ENCODE results near the gene NEURL1. TPM values are rescaled to one million over a fixed set of nuclear protein-coding genes. Genes with fewer than 3 reads are reported as not detected.

The NEURL1 gene
- polyA plus RNA-seq, 3 donors: 3.0 to 17.2 (median 3.3) TPM

- Mint-ChIP-seq H3K27me3 (ENCODE audit: low read depth in 3 of 3) (peaks cover 49 to 56% (median 51%) of the 10 kb centered on the region in 3 donors), H3K36me3 (peaks cover 3 to 4% of the 10 kb centered on the region in 2 donors), H3K4me1 (peaks cover 10% of the 10 kb centered on the region), H3K27ac (peak overlapping the region in 1 of 7 donors; percentile 16), H3K4me3 (peak overlapping the region in 1 of 2 donors; percentile 88), H3K9me3 (peaks cover 0 to 6% (median 5%) of the 10 kb centered on the region in 7 donors)
- no peak overlapping the region for H3K27ac ChIP-seq (ENCODE audit: low read depth in 1 of 2, low read length in 2 of 2)
- no peaks in the 10 kb centered on the region for H3K79me2 ChIP-seq (ENCODE audit: insufficient read depth, low read length)
- peaks cover 6 to 15% of the 10 kb centered on the region in 2 donors for H3K4me1 ChIP-seq (ENCODE audit: control insufficient read depth in 1 of 2, insufficient read depth in 2 of 2, low read length in 2 of 2)
- no peak overlapping the region for H3K9ac ChIP-seq (ENCODE audit: insufficient read depth, low read length, poor library complexity, severe bottlenecking)
- H2AFZ ChIP-seq (ENCODE audit: insufficient read depth, low read depth, low read length, poor library complexity, severe bottlenecking): no peak overlapping the region
- TF ChIP-seq CTCF (IDR thresholded peaks at IDR 0.05): no peak
- peaks cover 0 to 14% of the 10 kb centered on the region in 2 donors for H3K9me3 ChIP-seq (replicated peaks in 1 of 2; ENCODE audit: control insufficient read depth in 1 of 2, insufficient read depth in 1 of 2, low read length in 2 of 2)
- H3K36me3 ChIP-seq (replicated peaks in 1 of 2; ENCODE audit: control insufficient read depth in 1 of 2, insufficient read depth in 2 of 2, low read length in 2 of 2): no peaks in the 10 kb centered on the region
- 98% methylated on average over 6 of the region's 7 CpGs for WGBS (ENCODE audit: insufficient coverage)
- intact Hi-C loops (cut with micrococcal nuclease): no loop called here
- H3K4me2 ChIP-seq (replicated peaks; ENCODE audit: extremely low read depth, low read length, poor library complexity, severe bottlenecking): no peak overlapping the region
- no peak overlapping the region for H3K4me3 ChIP-seq (replicated peaks in 1 of 3; ENCODE audit: low read depth in 2 of 3, low read length in 3 of 3)
- no peaks in the 10 kb centered on the region for H4K20me1 ChIP-seq (ENCODE audit: insufficient read depth, low read length)
- DNase-seq: no peak
- H3K27me3 ChIP-seq (ENCODE audit: control insufficient read depth in 2 of 2, insufficient read depth in 2 of 2, low read length in 2 of 2): peaks cover 39 to 50% of the 10 kb centered on the region in 2 donors
These were observed 1.7 kb upstream of the NEURL1 start for GRCh38 chr10:103491729-103492364.

DNA sequence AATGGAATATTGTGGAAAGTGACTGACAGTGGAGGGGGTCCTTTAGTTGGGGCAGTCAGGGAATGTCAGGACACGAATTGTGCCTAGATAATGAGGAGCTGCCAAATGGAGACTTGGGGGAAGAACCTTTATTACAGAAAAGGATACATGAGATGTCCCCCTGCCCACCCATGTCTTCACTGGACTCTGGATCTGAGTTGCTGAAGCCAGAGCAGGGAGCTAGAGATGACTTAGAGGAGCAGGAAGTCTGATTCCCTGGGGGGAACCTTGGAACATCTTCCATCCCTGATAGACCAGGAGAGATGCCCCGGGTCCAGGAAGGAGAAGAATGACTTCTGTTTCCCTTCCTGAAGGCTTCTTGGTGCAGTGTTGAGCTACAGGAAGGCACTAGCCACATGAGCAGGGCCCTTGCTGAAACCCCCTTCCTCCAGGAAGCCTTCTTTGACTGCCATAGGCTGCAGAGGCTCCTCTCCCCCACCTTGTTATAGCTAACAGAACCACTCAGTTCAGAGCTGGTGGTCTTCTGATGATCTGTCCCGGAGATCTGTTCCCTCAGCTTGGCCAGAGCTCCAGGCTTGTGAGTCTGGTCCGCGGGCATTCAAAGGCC lies 747 bp upstream of the NEURL1 start:
- Histone ChIP-seq H3K4me2 (replicated peaks; ENCODE audit: extremely low read depth, low read length, poor library complexity, severe bottlenecking) (peak overlapping the region; percentile 67), H3K4me3 (replicated peaks in 1 of 3; ENCODE audit: low read depth in 2 of 3, low read length in 3 of 3) (no peak overlapping the region)

More for the DNA sequence above, 747 bp upstream of the NEURL1 start:
- Histone ChIP-seq H4K20me1 (ENCODE audit: insufficient read depth, low read length) (no peaks in the 10 kb centered on the region), H3K36me3 (replicated peaks in 1 of 2; ENCODE audit: control insufficient read depth in 1 of 2, insufficient read depth in 2 of 2, low read length in 2 of 2) (no peaks in the 10 kb centered on the region), H3K79me2 (ENCODE audit: insufficient read depth, low read length) (no peaks in the 10 kb centered on the region), H3K4me1 (ENCODE audit: control insufficient read depth in 1 of 2, insufficient read depth in 2 of 2, low read length in 2 of 2) (peaks cover 6 to 15% of the 10 kb centered on the region in 2 donors), H3K9me3 (replicated peaks in 1 of 2; ENCODE audit: control insufficient read depth in 1 of 2, insufficient read depth in 1 of 2, low read length in 2 of 2) (peaks cover 0 to 14% of the 10 kb centered on the region in 2 donors), H2AFZ (ENCODE audit: insufficient read depth, low read depth, low read length, poor library complexity, severe bottlenecking) (no peak overlapping the region), H3K27me3 (ENCODE audit: control insufficient read depth in 2 of 2, insufficient read depth in 2 of 2, low read length in 2 of 2) (peaks cover 39 to 59% of the 10 kb centered on the region in 2 donors), H3K27ac (ENCODE audit: low read depth in 1 of 2, low read length in 2 of 2) (no peak overlapping the region), H3K9ac (ENCODE audit: insufficient read depth, low read length, poor library complexity, severe bottlenecking) (no peak overlapping the region)
- H3K27ac Mint-ChIP-seq: peak overlapping the region in 1 of 7 donors; percentile 33
- no peak for DNase-seq
- peaks cover 0 to 7% (median 5%) of the 10 kb centered on the region in 7 donors for H3K9me3 Mint-ChIP-seq
- peaks cover 10% of the 10 kb centered on the region for H3K4me1 Mint-ChIP-seq
- 91% methylated on average over 3 of the region's 5 CpGs for WGBS (ENCODE audit: insufficient coverage)
- peaks cover 54 to 62% (median 59%) of the 10 kb centered on the region in 3 donors for H3K27me3 Mint-ChIP-seq (ENCODE audit: low read depth in 3 of 3)
- no peak for TF ChIP-seq CTCF (IDR thresholded peaks at IDR 0.05)
- peak overlapping the region; percentile 74 to 88 for H3K4me3 Mint-ChIP-seq
- intact Hi-C loops (cut with micrococcal nuclease): no loop called here
- H3K36me3 Mint-ChIP-seq: peaks cover 3 to 4% of the 10 kb centered on the region in 2 donors
